Neural progenitor cell (in vitro differentiated cells): Measurements from ENCODE around the gene RAMP1.

Experiments
- EZH2 ChIP-seq: fragments of 200-600 bp; sonication (generic); IDR thresholded peaks from 2 replicates; pipeline ENCODE4 v1.6.1; 2017; ENCODE audit warnings: antibody characterized with exemption, mild to moderate bottlenecking, moderate library complexity
- TF ChIP-seq, protein P1 (sequence below): fragments of 200-600 bp; sonication (generic); IDR thresholded peaks from 2 replicates; pipeline ENCODE4 v1.5.1; 2017; ENCODE audit warnings: antibody characterized with exemption, mild to moderate bottlenecking

GRCh38 chr2:237931205-237931721 is 71.8 kb downstream of the RAMP1 start:
- TF ChIP-seq, protein P1, sequence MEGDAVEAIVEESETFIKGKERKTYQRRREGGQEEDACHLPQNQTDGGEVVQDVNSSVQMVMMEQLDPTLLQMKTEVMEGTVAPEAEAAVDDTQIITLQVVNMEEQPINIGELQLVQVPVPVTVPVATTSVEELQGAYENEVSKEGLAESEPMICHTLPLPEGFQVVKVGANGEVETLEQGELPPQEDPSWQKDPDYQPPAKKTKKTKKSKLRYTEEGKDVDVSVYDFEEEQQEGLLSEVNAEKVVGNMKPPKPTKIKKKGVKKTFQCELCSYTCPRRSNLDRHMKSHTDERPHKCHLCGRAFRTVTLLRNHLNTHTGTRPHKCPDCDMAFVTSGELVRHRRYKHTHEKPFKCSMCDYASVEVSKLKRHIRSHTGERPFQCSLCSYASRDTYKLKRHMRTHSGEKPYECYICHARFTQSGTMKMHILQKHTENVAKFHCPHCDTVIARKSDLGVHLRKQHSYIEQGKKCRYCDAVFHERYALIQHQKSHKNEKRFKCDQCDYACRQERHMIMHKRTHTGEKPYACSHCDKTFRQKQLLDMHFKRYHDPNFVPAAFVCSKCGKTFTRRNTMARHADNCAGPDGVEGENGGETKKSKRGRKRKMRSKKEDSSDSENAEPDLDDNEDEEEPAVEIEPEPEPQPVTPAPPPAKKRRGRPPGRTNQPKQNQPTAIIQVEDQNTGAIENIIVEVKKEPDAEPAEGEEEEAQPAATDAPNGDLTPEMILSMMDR = no peak
- TF ChIP-seq EZH2 = no peak
